AG09309 (cell line): ENCODE results near the gene MEIOB.

ENCODE experiments used
- DNase-seq: peaks from one replicate; pipeline ENCODE4 v3.0.0-alpha.2; 2010; ENCODE audit warnings: low read depth
- H3K4me3 ChIP-seq: 2 replicates; pipeline ENCODE4 v1.5.1; 2011; ENCODE audit warnings: mild to moderate bottlenecking, low read depth, low read length, moderate library complexity; ENCODE audit not compliant: control insufficient read depth
- TF ChIP-seq, protein P1 (sequence below): IDR thresholded peaks from 2 replicates; pipeline ENCODE4 v1.5.1; 2011; ENCODE audit warnings: mild to moderate bottlenecking, low read depth, low read length, inconsistent platforms; ENCODE audit not compliant: insufficient read depth, control insufficient read depth; ENCODE audit errors: missing control alignments

The MEIOB gene

DNA sequence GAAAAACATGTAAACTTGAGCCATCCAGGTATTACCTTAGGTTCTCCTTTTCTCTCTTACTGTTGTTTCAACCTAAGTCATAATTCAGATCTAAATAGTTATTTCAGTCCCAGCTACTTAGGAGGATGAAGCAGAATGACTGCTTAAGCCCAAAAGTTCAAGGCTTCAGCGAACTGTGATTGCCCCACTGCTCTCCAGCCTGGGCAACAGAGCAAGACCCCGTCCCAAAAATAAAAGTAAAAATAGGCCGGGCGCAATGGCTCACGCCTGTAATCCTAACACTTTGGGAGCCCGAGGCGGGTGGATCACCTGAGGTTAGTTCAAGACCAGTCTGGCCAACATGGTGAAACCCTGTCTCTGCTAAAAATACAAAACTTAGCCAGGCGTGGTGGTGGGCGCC, 9.6 kb downstream of the MEIOB start:
- no peak for DNase-seq
- TF ChIP-seq, protein P1, sequence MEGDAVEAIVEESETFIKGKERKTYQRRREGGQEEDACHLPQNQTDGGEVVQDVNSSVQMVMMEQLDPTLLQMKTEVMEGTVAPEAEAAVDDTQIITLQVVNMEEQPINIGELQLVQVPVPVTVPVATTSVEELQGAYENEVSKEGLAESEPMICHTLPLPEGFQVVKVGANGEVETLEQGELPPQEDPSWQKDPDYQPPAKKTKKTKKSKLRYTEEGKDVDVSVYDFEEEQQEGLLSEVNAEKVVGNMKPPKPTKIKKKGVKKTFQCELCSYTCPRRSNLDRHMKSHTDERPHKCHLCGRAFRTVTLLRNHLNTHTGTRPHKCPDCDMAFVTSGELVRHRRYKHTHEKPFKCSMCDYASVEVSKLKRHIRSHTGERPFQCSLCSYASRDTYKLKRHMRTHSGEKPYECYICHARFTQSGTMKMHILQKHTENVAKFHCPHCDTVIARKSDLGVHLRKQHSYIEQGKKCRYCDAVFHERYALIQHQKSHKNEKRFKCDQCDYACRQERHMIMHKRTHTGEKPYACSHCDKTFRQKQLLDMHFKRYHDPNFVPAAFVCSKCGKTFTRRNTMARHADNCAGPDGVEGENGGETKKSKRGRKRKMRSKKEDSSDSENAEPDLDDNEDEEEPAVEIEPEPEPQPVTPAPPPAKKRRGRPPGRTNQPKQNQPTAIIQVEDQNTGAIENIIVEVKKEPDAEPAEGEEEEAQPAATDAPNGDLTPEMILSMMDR = no peak
- H3K4me3 ChIP-seq = no peak overlapping the region

DNA sequence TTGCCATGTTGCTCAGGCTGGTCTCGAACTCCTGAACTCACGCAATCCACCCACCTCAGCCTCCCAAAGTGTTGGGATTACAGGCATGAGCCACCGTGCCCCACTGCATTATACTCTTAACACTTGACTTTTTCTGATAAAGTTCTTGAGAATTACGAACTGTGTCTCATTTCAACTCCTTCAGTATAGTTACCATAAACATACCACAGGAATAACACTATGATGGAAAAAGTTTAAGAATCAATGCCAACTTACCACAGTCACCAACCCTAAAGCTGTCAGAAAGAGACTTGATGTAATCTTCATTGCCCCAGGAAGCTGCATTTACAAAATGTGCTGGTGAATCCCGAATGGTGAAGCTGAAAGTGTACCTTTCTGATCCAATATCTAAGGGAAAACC, 10.2 kb downstream of the MEIOB start:
- TF ChIP-seq, protein P1 = no peak
- no peak overlapping the region for H3K4me3 ChIP-seq
- DNase-seq = no peak

DNA sequence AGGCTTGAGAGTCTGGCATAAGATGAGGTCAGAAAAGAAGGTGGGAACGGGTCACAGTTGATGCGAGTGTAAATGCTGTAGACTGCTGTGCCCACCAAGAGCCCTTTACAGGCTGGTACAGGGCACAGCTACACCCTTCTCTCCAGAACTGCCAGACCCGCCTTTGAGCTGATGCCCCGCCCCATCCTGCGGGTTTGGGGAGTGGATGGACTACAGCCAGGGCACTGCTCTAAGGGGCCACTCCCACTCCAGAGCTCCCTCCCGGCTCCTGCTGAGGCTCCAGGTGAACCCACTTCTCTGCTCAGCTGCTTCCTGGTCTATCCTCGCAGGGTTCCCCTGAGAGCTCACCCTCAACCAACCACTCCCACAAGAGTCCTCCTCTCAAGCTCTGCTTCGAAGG, 12.3 kb downstream of the MEIOB start:
- no peak for DNase-seq
- TF ChIP-seq, protein P1 = no peak
- no peak overlapping the region for H3K4me3 ChIP-seq

DNA sequence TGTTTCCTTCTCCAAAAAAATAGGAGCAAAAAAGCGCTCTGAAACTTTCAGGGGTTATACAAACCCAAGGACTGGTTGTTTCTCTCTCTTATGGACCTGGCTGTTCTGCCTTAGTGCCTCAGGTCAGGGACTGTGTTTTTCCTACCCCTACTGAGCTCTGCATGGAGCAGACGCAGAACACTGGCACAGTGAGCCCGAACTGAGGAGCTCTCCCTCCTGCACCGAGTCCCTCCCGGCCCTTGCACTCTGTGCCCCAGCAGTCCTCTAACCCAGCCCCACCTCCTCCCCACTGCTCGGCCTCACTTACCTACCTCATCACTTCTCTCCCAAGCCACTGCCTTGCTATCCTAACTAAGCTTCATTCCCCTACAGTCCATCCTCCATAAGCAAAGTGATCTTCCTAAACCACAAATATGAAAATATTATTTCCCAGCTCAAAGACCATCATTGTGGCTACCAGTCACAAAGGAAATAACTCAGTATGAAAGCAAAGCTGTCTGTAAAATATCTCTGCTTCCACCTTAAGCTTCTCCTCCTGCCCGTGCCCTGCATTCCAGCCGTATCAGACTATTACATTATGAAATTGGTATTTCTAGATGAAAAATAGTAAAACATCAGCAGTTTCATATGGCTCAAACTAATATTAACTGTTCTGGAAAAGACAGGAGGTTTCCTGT, 13.6 kb downstream of the MEIOB start:
- TF ChIP-seq, protein P1 = no peak
- no peak for DNase-seq
- no peak overlapping the region for H3K4me3 ChIP-seq

DNA sequence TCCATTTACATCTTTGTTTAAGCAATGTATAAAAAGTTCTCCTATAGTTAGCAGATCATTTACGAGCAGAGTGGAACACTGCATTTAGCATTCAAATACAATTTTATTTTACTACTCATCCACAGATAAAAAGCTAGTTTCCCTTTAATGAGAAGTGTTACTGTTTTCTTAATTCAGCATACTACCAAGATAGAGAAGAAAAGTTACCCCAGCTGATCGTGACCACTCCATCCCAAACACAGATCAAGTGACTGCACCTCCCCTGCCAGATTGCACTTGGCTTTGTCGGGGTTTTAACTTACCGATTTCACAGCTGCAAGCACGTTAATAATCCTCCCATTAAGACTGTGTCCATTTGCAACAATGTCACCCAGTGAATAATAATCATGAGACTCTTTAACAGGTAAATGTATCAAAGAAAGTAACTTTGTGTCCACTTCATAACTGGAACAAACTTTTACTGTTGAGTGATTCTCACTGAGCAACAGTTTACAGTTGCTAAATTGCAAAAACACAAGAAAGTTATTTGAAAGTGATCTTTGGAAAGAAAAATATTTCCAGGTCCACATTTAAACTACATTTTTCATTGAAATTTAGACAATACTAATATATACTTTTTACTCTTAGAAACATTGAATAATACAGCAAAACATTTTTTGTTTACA, 14.4 kb downstream of the MEIOB start:
- TF ChIP-seq, protein P1 = no peak
- H3K4me3 ChIP-seq = no peak overlapping the region
- DNase-seq = no peak

DNA sequence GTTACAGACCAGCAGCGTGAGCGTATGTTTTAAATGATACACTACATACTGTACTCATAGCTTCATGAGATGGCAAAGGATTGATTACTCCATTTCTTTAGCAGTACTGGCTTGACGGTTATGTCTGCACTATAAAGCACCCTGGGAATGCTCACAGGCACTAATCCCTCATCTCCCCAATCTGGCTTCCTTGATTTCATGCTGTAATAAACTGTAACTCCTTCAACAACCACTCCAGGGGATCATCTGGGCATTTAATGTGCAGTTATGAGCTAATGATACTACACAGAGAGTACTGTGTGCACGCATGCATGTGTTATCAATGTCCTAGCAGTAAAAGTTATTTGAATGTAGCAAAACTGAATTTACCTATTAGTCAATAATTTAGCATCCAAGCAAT, 20.2 kb downstream of the MEIOB start:
- TF ChIP-seq, protein P1 = no peak
- DNase-seq = no peak

More for the DNA sequence above, 20.2 kb downstream of the MEIOB start:
- H3K4me3 ChIP-seq = no peak overlapping the region
